ENCODE measurements around the gene OVOL2.

OVOL2 gene

DNA sequence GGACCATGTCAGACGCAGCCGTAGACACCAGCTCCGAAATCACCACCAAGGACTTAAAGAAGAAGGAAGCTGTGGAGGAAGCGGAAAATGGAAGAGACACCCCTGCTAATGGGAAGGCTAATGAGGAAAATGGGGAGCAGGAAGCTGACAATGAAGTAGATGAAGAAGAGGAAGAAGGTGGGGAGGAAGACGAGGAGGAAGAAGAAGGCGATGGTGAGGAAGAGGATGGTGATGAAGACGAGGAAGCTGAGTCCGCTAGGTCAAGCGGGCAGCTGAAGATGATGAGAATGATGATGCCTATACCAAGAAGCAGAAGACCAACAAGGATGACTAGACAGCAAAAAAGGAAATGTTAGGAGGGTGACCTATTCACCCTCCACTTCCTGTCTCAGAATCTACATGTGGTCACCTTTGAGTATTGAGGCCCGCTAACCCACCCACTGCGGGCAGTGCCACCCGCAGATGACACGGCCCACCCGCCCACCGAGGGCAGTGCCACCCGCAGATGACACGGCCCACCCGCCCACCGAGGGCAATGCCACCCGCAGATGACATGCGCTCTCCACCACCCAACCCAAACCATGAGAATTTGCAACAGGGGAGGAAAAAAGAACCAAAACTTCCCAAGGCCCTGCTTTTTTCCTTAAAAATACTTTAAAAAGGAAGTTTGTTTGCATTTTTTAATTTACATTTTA is 45.6 kb downstream of the OVOL2 start:
- 96% methylated on average over 21 of the region's 21 CpGs for WGBS
- H3K9me3 ChIP-seq (ENCODE audit: insufficient read depth, low read depth, low read length) = no peaks in the 10 kb centered on the region
- no peaks in the 10 kb centered on the region for H3K36me3 ChIP-seq (ENCODE audit: insufficient read depth, low read length)
- H3K27ac ChIP-seq (ENCODE audit: low read depth, low read length) = no peak overlapping the region
- H3K4me1 ChIP-seq (ENCODE audit: insufficient read depth, low read length) = no peaks in the 10 kb centered on the region
- no peaks in the 10 kb centered on the region for H3K27me3 ChIP-seq (ENCODE audit: insufficient read depth, low read length)
- no peak overlapping the region for H3K4me3 ChIP-seq (ENCODE audit: low read length)
- H3K9ac ChIP-seq (ENCODE audit: low read depth, low read length) = no peak overlapping the region

DNA sequence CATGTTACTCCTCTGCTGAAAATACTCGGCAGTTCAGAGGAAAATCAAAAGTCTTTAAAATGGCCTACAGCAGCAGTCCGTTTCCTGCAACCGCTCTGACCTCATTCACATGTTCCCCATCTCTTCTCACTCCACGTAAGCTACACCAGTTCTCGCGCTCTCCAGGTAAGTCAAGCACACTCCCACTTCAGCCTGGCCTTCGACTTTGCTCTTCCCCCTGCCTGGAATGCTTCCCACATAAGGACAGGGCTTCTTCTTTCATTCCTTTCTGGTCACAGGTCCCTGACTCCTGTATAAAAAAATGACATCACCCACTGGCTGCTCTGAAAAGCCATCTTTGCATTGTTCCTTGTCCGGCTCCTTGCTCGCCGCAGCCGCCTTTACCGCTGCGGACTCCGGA is 46.2 kb downstream of the OVOL2 start:
- Histone ChIP-seq H3K27ac (ENCODE audit: low read depth, low read length) (no peak overlapping the region), H3K36me3 (ENCODE audit: insufficient read depth, low read length) (no peaks in the 10 kb centered on the region), H3K9ac (ENCODE audit: low read depth, low read length) (no peak overlapping the region), H3K27me3 (ENCODE audit: insufficient read depth, low read length) (no peaks in the 10 kb centered on the region), H3K9me3 (ENCODE audit: insufficient read depth, low read depth, low read length) (no peaks in the 10 kb centered on the region), H3K4me3 (ENCODE audit: low read length) (no peak overlapping the region), H3K4me1 (ENCODE audit: insufficient read depth, low read length) (no peaks in the 10 kb centered on the region)
- WGBS = 93% methylated on average over 14 of the region's 14 CpGs

DNA sequence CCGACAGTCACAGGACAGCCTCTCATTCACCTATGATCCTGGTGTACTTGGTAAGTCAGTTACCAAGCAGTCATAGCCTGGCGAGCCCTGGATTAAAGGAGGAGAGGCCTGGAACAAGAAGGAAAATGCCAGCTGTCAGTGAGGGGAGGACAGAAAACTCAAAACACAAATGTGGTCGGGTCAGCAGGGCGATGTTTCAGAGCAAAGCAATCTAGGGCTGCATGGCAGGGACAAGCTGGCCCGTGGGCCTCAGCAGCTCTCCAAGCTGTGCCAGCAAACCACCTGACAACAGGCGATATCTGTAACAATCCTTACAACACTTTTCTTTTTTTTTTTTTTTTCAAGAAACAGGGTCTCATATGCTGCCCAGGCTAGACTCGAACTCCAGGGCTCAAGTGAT is 48.6 kb downstream of the OVOL2 start:
- WGBS = 89% methylated on average over 7 of the region's 7 CpGs
- no peak overlapping the region for H3K9ac ChIP-seq (ENCODE audit: low read depth, low read length)
- peaks cover 12% of the 10 kb centered on the region; the same call in 1 of the 2 replicates for H3K4me1 ChIP-seq (ENCODE audit: insufficient read depth, low read length)
- H3K27me3 ChIP-seq (ENCODE audit: insufficient read depth, low read length) = no peaks in the 10 kb centered on the region
- no peak overlapping the region for H3K4me3 ChIP-seq (ENCODE audit: low read length)
- no peaks in the 10 kb centered on the region for H3K9me3 ChIP-seq (ENCODE audit: insufficient read depth, low read depth, low read length)
- no peak overlapping the region for H3K27ac ChIP-seq (ENCODE audit: low read depth, low read length)
- H3K36me3 ChIP-seq (ENCODE audit: insufficient read depth, low read length) = no peaks in the 10 kb centered on the region

DNA sequence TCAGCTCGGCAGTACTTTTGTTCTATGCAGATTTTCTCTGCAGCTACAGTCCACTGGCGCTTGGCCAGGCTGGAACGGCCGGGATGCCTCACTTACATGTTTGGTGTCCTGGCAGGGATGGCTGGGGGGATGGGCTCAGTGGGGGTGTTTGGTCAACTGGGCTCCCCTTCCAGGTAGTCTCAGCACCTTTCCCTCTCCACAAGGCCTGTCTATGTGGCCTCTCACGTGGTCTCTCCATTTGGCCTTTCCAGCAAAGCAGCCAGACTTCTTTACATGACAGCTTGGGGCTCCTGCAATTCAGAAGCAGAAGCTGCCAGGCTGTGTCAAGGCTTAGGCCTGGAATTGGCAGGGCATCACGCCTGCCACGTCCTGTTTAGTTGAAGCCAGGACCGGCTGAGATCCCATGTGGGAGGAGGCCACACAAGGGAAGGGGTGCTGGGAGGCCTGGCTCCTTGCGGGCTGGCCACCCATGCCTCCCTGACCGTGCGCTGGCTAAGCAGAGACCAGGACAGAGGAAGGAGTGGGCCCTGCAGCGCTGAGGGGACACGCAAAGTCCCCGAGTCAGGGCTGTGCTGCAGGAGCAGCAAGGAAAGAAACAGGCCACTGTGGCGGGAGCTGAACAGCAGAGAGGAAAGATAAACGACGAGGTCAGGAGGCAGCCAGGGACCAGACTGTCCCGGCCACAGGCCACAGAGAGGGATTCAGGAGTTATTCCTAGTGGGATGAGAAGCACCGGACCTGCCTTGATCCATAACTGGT is 50.0 kb downstream of the OVOL2 start:
- Histone ChIP-seq H3K27ac (ENCODE audit: low read depth, low read length) (no peak overlapping the region), H3K9me3 (ENCODE audit: insufficient read depth, low read depth, low read length) (no peaks in the 10 kb centered on the region)
- 90% methylated on average over 19 of the region's 19 CpGs for WGBS

DNA sequence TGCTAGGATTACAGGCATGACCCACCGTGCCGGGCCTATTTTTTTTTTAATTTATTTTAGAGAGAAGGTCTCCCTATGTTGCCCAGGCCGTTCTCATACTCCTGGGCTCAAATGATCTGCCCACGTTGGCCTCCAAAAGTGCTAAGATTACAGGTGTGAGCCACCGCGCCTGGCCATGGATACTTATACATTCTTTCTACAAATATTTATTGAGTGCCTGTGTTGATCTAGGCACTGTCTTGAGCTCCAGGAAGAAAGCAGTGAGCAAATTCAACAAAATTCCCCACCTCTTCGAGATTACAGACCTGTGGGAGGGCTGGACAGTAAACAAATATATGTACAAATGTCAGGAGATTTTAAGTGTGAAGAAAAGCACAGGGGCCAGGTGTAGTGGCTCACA is 51.0 kb downstream of the OVOL2 start:
- Histone ChIP-seq H3K9ac (ENCODE audit: low read depth, low read length) (no peak overlapping the region), H3K27me3 (ENCODE audit: insufficient read depth, low read length) (no peaks in the 10 kb centered on the region), H3K27ac (ENCODE audit: low read depth, low read length) (no peak overlapping the region), H3K9me3 (ENCODE audit: insufficient read depth, low read depth, low read length) (no peaks in the 10 kb centered on the region), H3K4me3 (ENCODE audit: low read length) (no peak overlapping the region), H3K36me3 (ENCODE audit: insufficient read depth, low read length) (no peaks in the 10 kb centered on the region), H3K4me1 (ENCODE audit: insufficient read depth, low read length) (peaks cover 12% of the 10 kb centered on the region; the same call in 1 of the 2 replicates)
- 98% methylated on average over 5 of the region's 7 CpGs for WGBS

More for the DNA sequence above, 50.0 kb downstream of the OVOL2 start:
- no peaks in the 10 kb centered on the region for H3K36me3 ChIP-seq (ENCODE audit: insufficient read depth, low read length)
- H3K27me3 ChIP-seq (ENCODE audit: insufficient read depth, low read length) = no peaks in the 10 kb centered on the region
- no peak overlapping the region for H3K9ac ChIP-seq (ENCODE audit: low read depth, low read length)
- peaks cover 12% of the 10 kb centered on the region; the same call in 1 of the 2 replicates for H3K4me1 ChIP-seq (ENCODE audit: insufficient read depth, low read length)
- no peak overlapping the region for H3K4me3 ChIP-seq (ENCODE audit: low read length)

DNA sequence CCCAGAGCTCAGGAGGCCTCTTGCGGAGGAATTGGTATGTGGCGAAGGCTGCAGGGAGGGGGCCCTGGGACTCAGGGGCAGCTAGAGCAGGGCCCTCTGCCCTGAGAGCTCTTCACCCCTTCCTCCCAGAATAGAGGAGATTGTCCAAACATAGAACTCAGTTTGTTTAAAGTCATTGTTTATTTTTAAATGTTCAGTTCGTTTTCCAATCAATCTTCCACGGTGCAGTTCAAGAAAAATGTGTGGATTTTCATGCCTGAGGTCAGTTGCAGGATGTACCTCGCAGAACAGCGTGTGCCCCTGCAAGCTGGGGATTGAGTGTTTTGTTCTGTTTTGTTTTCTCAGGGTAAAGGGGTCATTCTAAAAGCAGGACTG is 51.7 kb downstream of the OVOL2 start:
- Histone ChIP-seq H3K27ac (ENCODE audit: low read depth, low read length) (no peak overlapping the region), H3K4me1 (ENCODE audit: insufficient read depth, low read length) (peaks cover 12% of the 10 kb centered on the region; the same call in 1 of the 2 replicates), H3K36me3 (ENCODE audit: insufficient read depth, low read length) (no peaks in the 10 kb centered on the region), H3K27me3 (ENCODE audit: insufficient read depth, low read length) (no peaks in the 10 kb centered on the region), H3K4me3 (ENCODE audit: low read length) (no peak overlapping the region), H3K9me3 (ENCODE audit: insufficient read depth, low read depth, low read length) (no peaks in the 10 kb centered on the region), H3K9ac (ENCODE audit: low read depth, low read length) (no peak overlapping the region)
- 87% methylated on average over 6 of the region's 6 CpGs for WGBS

DNA sequence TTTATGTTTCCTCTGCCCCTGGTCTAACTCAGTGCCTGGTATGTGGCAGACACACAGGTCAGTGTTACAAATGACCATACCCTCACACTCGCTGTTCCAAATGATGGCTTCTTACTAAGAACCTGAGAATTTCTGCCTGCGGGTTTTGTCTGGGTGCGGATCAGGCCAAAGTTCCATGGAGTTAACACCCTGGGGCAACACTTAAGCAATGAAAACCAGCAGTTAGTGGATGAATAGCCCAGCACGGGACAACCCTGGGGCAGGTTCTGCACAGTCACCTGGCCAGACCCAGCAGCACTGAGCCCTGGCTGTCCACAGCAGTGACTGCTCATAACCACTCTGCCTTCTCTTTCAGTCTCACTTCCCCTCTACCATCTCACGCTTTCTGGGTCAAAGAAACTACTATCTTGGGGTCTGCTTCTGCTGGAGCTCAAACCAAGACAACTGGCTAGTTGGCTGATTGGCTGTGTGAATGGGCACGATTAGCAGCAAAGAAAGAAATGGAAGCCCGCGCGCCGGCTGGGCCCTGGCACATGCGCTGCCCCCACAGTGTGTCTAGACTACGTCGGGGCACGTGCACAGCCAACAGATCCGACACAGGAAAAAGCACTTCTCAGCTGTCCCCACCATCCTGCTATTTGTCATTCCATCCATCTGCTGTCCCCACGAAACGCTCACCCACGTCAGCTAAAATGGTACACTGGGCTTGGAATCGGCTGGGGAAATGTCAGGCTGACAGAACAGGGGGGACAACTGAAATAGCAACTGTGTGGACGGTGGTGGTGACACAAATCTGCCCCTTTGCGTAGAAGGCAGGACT is 52.3 kb downstream of the OVOL2 start:
- Histone ChIP-seq H3K9ac (ENCODE audit: low read depth, low read length) (no peak overlapping the region), H3K9me3 (ENCODE audit: insufficient read depth, low read depth, low read length) (no peaks in the 10 kb centered on the region), H3K4me3 (ENCODE audit: low read length) (no peak overlapping the region), H3K4me1 (ENCODE audit: insufficient read depth, low read length) (peaks cover 12% of the 10 kb centered on the region; the same call in 1 of the 2 replicates), H3K27me3 (ENCODE audit: insufficient read depth, low read length) (no peaks in the 10 kb centered on the region), H3K27ac (ENCODE audit: low read depth, low read length) (no peak overlapping the region; the same call in 1 of the 2 replicates), H3K36me3 (ENCODE audit: insufficient read depth, low read length) (no peaks in the 10 kb centered on the region)
- 86% methylated on average over 21 of the region's 21 CpGs for WGBS

DNA sequence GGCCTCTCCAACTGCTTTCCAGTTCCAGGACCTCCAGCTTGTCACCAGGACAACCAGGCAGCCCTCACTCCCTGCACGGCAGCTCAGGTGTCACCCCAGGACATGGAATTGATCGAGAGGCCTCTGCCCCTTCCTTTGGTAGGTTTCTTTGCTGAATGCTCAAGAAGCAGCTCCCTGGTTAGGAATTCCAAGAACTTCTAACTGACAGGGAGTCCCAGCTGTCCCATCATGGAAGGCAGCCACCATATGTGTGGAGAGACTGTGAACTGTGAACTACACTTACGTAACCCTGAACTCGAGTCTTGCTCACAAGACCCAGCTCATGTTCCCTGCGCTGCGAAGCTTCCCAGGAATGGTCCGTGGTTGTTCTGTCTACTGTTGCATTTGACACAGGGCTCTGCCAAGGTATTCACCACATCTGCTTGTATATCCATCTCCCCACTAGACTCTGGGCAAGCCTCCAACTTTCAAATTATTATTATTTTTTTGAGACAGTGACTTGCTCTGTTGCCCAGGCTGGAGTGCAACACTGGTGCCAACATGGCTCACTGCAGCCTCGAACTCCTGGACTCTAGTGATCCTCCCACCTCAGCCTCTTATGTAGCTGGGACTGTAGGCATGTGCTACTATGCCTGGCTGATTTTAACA is 53.2 kb downstream of the OVOL2 start:
- Histone ChIP-seq H3K36me3 (ENCODE audit: insufficient read depth, low read length) (no peaks in the 10 kb centered on the region), H3K27ac (ENCODE audit: low read depth, low read length) (no peak overlapping the region), H3K9me3 (ENCODE audit: insufficient read depth, low read depth, low read length) (no peaks in the 10 kb centered on the region), H3K4me3 (ENCODE audit: low read length) (no peak overlapping the region), H3K9ac (ENCODE audit: low read depth, low read length) (no peak overlapping the region), H3K4me1 (ENCODE audit: insufficient read depth, low read length) (peaks cover 12% of the 10 kb centered on the region; the same call in 1 of the 2 replicates), H3K27me3 (ENCODE audit: insufficient read depth, low read length) (no peaks in the 10 kb centered on the region)
- WGBS = 88% methylated on average over 8 of the region's 8 CpGs

DNA sequence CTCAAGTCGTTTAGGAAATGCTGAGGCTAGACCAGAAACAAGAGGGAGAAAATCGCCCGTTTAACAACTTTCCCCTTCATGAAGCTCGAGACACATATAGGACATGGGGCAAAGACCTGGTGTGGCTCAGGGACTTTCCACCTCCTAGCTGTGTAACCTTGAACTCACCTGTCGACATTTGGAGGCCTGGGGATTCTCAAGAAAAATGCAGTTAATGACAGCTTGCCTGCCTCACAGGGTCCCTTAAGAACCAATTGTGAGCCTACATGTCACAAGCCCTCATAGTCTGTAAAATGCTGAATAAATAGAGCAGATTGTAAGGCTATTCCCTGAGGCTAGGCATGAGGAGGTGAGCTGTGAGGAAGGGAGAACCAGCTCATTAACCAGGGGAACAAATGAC is 53.8 kb downstream of the OVOL2 start:
- no peak overlapping the region for H3K4me3 ChIP-seq (ENCODE audit: low read length)
- H3K9ac ChIP-seq (ENCODE audit: low read depth, low read length) = no peak overlapping the region
- H3K27ac ChIP-seq (ENCODE audit: low read depth, low read length) = no peak overlapping the region

DNA sequence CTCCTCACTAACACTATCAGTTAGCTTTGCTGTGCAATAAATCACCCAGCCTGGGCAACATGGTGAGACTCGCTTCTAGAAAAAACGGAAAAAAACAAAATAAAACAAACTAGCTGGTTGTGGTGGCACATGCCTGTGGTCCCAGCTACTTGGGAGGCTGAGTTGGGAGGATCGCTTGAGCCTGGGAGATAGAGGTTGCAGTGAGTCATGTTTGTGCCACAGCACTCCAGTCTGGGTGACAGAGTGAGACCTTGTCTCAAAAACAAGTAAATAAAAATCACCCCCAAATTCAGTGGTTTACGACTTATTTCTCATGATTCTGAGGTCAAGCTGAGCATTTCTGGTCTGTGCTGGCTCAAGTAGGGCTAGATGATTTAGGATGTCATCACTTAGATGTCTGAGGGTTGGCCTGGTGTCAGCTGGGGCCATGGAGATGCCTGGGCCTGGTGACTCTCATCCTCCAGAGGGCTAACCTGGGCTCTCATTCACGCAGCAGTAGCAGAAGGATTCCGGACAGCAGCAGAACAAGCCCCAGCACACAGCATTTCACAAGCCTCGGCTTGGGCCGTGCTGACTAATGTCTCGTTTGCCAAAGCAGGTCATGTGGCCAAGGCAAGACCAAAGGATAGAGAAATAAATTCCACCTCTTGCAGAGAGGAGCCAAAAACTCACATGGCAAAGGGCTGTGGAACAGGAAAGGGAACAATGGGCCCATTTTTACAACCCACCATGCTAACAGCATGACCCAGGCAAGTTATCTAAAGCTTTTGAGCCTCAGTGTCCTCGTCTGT is 56.4 kb downstream of the OVOL2 start:
- H3K4me1 ChIP-seq (ENCODE audit: insufficient read depth, low read length) = peaks cover 15% of the 10 kb centered on the region
- H3K27me3 ChIP-seq (ENCODE audit: insufficient read depth, low read length) = no peaks in the 10 kb centered on the region
- no peaks in the 10 kb centered on the region for H3K36me3 ChIP-seq (ENCODE audit: insufficient read depth, low read length)
- no peaks in the 10 kb centered on the region for H3K9me3 ChIP-seq (ENCODE audit: insufficient read depth, low read depth, low read length)
- H3K27ac ChIP-seq (ENCODE audit: low read depth, low read length) = no peak overlapping the region
- WGBS = 83% methylated on average over 9 of the region's 10 CpGs
- no peak overlapping the region for H3K4me3 ChIP-seq (ENCODE audit: low read length)
- H3K9ac ChIP-seq (ENCODE audit: low read depth, low read length) = peak overlapping the region; percentile 10; the same call in 1 of the 2 replicates

More for the DNA sequence above, 53.8 kb downstream of the OVOL2 start:
- Histone ChIP-seq H3K4me1 (ENCODE audit: insufficient read depth, low read length) (peaks cover 12% of the 10 kb centered on the region; the same call in 1 of the 2 replicates), H3K27me3 (ENCODE audit: insufficient read depth, low read length) (no peaks in the 10 kb centered on the region), H3K9me3 (ENCODE audit: insufficient read depth, low read depth, low read length) (no peaks in the 10 kb centered on the region), H3K36me3 (ENCODE audit: insufficient read depth, low read length) (no peaks in the 10 kb centered on the region)
- 82% methylated on average over 5 of the region's 5 CpGs for WGBS
